Testis (tissue), 3 donors: ENCODE results near the gene RESP18. TPM values are rescaled to one million over a fixed set of nuclear protein-coding genes. Genes with fewer than 3 reads are reported as not detected.

ENCODE experiments used
- DNase-seq: peaks from one replicate; pipeline ENCODE4 v3.0.0-alpha.2; 2019
- H3K27ac ChIP-seq, 2 donors: fragments of 200-600 bp; sonication (generic); one replicate each; pipeline ENCODE4 v1.5.1; 2019
- H3K27me3 ChIP-seq: fragments of 200-600 bp; sonication (generic); one replicate; pipeline ENCODE4 v1.5.1; 2019
- H3K36me3 ChIP-seq: fragments of 200-600 bp; sonication (generic); one replicate; pipeline ENCODE4 v1.5.1; 2017; ENCODE audit warnings: low read depth; ENCODE audit errors: missing control alignments
- H3K4me1 ChIP-seq: fragments of 200-600 bp; sonication (generic); one replicate; pipeline ENCODE4 v1.5.1; 2019
- H3K4me3 ChIP-seq, 2 donors: fragments of 200-600 bp; sonication (generic); one replicate each; pipeline ENCODE4 v1.5.1; 2017 to 2019
- H3K9me3 ChIP-seq: fragments of 200-600 bp; sonication (generic); one replicate; pipeline ENCODE4 v1.5.1; 2017
- POLR2A ChIP-seq: fragments of 450-650 bp; IDR thresholded peaks from one replicate; pipeline ENCODE4 v1.6.1; 2017; ENCODE audit warnings: antibody characterized with exemption, mild to moderate bottlenecking, moderate library complexity
- whole genome bisulfite sequencing, 2 donors: methylation state at CpG; one replicate each; pipeline ENCODE4 v1.1.5; 2018; 5-methylcytosine and 5-hydroxymethylcytosine counted together
- intact Hi-C: fragments of 100-400 bp; cut with DNase I; formaldehyde crosslinking; loops from one replicate; pipeline ENCODE4 v1.15.1; 2023; ENCODE audit warnings: low total_unique reads
- polyA plus RNA-seq: library from polyadenylated mRNA; stranded (reverse); fragments of 350-450 nt; fragmentation: Illumina TruSeq; extraction: RNeasy Lipid Tissue Mini Kit (QIAGEN cat#74804); gene quantifications from one replicate; pipeline ENCODE4 v1.2.3, GENCODE V29; 2014; ENCODE audit warnings: low read depth, low replicate concordance; ENCODE audit not compliant: insufficient read depth
- total RNA-seq, 2 donors: library from RNA; depleted of rRNA; stranded (reverse); fragments of >200 nt; gene quantifications; one replicate each; pipeline ENCODE4 v1.2.3, GENCODE V29; 2016
- TF ChIP-seq, protein P1 (sequence below), 3 experiments: fragments of 450-650 bp in 2 of 3; fragments of 200-600 bp in 1 of 3; sonication (generic) in 1 of 3; IDR thresholded peaks; one replicate each; pipeline ENCODE4 v1.5.1; 2016 to 2019; ENCODE audit warnings: antibody characterized with exemption in 3 of 3, mild to moderate bottlenecking in 2 of 3, moderate library complexity in 1 of 3

RESP18 gene
- total and polyA plus RNA-seq, 3 donors from 2014 or later, result 0.71 to 1.4 TPM; not detected in 1

DNA sequence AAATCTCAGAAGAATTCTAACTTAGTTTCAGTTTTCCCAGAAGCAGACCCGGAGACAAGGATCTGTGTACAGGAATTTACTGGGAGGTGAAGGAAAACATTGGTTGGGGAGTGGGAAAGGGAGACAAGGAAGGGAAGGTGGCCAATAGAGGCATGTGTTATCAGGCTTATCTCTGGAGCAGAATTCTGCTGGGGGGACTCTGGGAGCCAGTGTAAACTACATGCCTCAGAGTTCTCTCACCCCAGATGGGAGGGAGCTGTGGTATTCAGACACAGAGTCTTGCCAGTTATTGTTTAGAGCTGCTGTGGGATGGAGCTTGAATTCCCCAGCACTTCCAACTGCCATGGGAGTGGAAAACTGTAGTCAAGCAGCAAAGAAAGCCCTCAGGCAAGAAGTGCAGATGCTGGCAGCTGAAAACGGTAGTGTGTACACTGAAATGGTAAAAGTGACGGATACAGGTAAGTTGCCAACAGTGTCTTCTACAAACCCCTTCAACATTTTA, 36.2 kb upstream of the RESP18 start:
- Histone ChIP-seq H3K36me3 (no peaks in the 10 kb centered on the region), H3K27me3 (no peaks in the 10 kb centered on the region), H3K4me1 (peaks cover 8% of the 10 kb centered on the region), H3K4me3 (no peak overlapping the region), H3K9me3 (no peaks in the 10 kb centered on the region), H3K27ac (peak overlapping the region in 1 of 2 donors; percentile 45)
- TF ChIP-seq POLR2A, result no peak
- TF ChIP-seq, protein P1, sequence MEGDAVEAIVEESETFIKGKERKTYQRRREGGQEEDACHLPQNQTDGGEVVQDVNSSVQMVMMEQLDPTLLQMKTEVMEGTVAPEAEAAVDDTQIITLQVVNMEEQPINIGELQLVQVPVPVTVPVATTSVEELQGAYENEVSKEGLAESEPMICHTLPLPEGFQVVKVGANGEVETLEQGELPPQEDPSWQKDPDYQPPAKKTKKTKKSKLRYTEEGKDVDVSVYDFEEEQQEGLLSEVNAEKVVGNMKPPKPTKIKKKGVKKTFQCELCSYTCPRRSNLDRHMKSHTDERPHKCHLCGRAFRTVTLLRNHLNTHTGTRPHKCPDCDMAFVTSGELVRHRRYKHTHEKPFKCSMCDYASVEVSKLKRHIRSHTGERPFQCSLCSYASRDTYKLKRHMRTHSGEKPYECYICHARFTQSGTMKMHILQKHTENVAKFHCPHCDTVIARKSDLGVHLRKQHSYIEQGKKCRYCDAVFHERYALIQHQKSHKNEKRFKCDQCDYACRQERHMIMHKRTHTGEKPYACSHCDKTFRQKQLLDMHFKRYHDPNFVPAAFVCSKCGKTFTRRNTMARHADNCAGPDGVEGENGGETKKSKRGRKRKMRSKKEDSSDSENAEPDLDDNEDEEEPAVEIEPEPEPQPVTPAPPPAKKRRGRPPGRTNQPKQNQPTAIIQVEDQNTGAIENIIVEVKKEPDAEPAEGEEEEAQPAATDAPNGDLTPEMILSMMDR (IDR thresholded peaks at IDR 0.05), result no peak
- no peak for DNase-seq
- intact Hi-C loops, result no loop called here
- 41 to 46% methylated on average over 3 of the region's 3 CpGs for WGBS, 2 donors

DNA sequence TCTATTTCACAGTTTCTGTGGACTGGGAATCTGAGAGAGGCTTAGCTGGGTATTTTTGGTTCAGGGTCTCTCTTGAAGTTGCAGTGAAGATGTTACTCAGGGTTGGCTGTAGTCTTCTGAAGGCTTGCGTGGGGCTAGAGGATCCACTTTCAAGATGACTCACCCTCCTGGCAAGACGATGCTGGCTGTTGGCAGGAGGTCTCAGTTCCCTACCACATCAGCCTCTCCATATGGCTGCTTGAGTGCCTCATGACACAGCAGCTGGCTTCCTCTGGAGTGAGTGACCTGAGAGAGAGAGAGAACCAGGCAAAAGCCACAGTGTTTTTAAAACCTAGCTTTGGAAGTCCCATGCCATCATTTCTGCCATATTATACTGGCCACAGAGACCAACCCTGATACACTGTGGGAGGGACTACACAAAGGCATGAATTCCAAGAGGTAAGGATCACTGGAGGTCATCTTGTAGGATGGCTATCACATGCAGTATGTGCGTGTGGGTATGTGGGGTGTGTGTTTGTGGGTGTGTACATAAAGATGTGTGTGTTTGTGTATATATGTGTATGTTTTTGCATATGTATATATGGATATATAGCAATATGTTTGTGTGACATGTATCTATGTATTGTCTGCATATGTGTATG, 30.1 kb upstream of the RESP18 start:
- H3K36me3 ChIP-seq, result no peaks in the 10 kb centered on the region
- H3K27ac ChIP-seq, result no peak overlapping the region
- no peak overlapping the region for H3K4me3 ChIP-seq
- 56 to 65% methylated on average over 2 to 3 of the region's 3 CpGs for WGBS, 2 donors
- no peaks in the 10 kb centered on the region for H3K9me3 ChIP-seq
- peak; percentile 21 for DNase-seq
- TF ChIP-seq POLR2A, result no peak
- TF ChIP-seq, protein P1 (IDR thresholded peaks at IDR 0.05), result no peak
- H3K27me3 ChIP-seq, result no peaks in the 10 kb centered on the region
- intact Hi-C loops, result no loop called here
- H3K4me1 ChIP-seq, result peaks cover 8% of the 10 kb centered on the region

DNA sequence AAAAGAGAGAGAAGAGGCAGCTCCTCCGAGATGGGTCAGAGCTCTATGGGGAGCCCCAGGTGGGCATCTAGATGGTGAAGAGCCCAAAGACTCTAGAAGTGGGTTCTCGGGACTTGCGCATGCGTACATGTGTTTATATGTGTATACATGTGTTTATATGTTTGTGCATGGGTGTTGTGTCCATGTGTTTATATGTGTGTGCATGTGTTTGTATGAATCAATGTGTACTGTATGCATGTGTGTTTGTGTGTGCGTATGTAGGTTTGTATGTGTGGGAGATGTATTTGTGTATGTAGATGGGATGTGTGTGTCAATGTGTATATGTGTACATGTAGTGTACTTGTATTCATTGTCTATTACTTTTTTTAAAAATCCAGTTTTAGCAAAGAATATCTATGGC, 29.5 kb upstream of the RESP18 start:
- TF ChIP-seq, protein P1 (IDR thresholded peaks at IDR 0.05), result no peak
- TF ChIP-seq POLR2A, result no peak
- Histone ChIP-seq H3K27ac (no peak overlapping the region), H3K27me3 (no peaks in the 10 kb centered on the region), H3K4me3 (no peak overlapping the region), H3K9me3 (no peaks in the 10 kb centered on the region), H3K4me1 (peaks cover 8% of the 10 kb centered on the region), H3K36me3 (no peaks in the 10 kb centered on the region)
- intact Hi-C loops, result no loop called here
- WGBS, 2 donors, result 91 to 97% methylated on average over 5 of the region's 5 CpGs
- no peak for DNase-seq

DNA sequence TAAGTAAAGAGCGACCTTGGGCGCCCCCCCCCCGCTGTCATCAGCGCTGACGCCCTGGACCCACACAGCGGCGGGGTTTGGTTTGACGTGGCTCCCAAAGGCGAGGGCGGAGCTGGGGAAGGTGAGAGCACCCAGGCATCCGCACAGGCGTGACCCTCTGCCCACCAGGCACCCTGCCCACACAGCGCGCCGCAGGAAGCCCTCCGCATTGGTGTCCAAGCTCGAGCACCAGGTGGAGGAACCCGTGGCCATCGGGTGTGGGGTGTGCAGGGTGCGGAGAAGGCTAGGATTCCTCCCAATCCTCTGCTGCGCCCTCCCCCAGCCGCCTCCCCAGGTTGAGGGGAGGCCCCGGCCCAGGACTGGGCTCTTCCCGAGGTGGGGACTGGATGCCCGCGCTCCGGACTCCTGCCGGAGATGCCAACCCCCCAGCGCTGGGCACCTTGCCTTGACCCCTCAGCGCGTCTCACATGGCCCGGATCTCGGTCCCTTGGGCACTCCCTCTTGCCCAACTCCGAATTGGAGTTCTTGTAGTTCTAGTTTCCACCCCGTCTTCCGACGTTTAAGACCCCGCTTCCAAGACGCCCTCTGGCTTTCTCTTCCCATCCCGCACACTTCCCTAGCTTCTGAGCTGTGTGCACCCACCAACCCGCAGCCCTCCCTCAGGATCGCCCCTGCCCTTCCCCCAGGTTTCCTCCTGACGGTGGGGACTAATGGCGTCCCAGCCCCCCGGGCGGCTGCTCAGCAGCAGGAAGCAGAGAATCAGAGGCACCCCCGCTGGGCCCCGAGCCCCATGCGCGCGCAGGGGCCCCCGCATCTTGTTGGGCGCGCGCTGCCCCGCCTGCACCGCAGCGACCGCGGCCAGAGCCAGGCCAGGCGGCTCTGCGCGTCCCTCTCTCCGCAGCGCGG, 25.9 kb upstream of the RESP18 start:
- 1 to 2% methylated on average over 21 to 53 of the region's 66 CpGs for WGBS, 2 donors
- Histone ChIP-seq H3K36me3 (no peaks in the 10 kb centered on the region), H3K27ac (no peak overlapping the region), H3K4me3 (peak overlapping the region; percentile 15 to 36), H3K9me3 (no peaks in the 10 kb centered on the region), H3K27me3 (no peaks in the 10 kb centered on the region), H3K4me1 (peaks cover 8% of the 10 kb centered on the region)
- DNase-seq, result peak; percentile 38
- intact Hi-C loops, result no loop called here
- TF ChIP-seq POLR2A, result no peak
- TF ChIP-seq, protein P1 (IDR thresholded peaks at IDR 0.05), result no peak
